Measurements from ENCODE around the gene KIAA1614. TPM values are rescaled to one million over a fixed set of nuclear protein-coding genes. Genes with fewer than 3 reads are reported as not detected.

KIAA1614 gene
- polyA plus RNA-seq, 1 donor = 12.3 TPM

GRCh38 chr1:180924939-180925338 is 12.2 kb downstream of the KIAA1614 start:
- no peak for DNase-seq (ENCODE audit: low read depth)

GRCh38 chr1:180925471-180926051 is 12.9 kb downstream of the KIAA1614 start:
- DNase-seq (ENCODE audit: low read depth) = no peak

GRCh38 chr1:180926164-180926981 is 13.7 kb downstream of the KIAA1614 start:
- DNase-seq (ENCODE audit: low read depth) = peak; percentile 55

GRCh38 chr1:180927348-180927747 is 14.7 kb downstream of the KIAA1614 start:
- no peak for DNase-seq (ENCODE audit: low read depth)

- DNase-seq (ENCODE audit: low read depth) = no peak
These were observed 15.1 kb downstream of the KIAA1614 start for GRCh38 chr1:180927841-180928240.

- DNase-seq (ENCODE audit: low read depth) = no peak
These were observed 15.9 kb downstream of the KIAA1614 start for GRCh38 chr1:180928331-180929230.

- no peak for DNase-seq (ENCODE audit: low read depth)
These were observed 16.7 kb downstream of the KIAA1614 start for GRCh38 chr1:180929389-180929788.

- no peak for DNase-seq (ENCODE audit: low read depth)
These were observed 18.0 kb downstream of the KIAA1614 start for GRCh38 chr1:180930687-180931086.

- DNase-seq (ENCODE audit: low read depth) = no peak
These were observed 18.8 kb downstream of the KIAA1614 start for GRCh38 chr1:180931529-180931928.

- no peak for DNase-seq (ENCODE audit: low read depth)
These were observed 19.7 kb downstream of the KIAA1614 start for GRCh38 chr1:180932378-180932777.

GRCh38 chr1:180933141-180933540 is 20.4 kb downstream of the KIAA1614 start:
- DNase-seq (ENCODE audit: low read depth) = no peak

GRCh38 chr1:180934563-180934962 is 21.9 kb downstream of the KIAA1614 start:
- DNase-seq (ENCODE audit: low read depth) = no peak

GRCh38 chr1:180935326-180936109 is 22.8 kb downstream of the KIAA1614 start:
- DNase-seq (ENCODE audit: low read depth) = no peak

- DNase-seq (ENCODE audit: low read depth) = no peak
These were observed 23.7 kb downstream of the KIAA1614 start for GRCh38 chr1:180936110-180937011.

GRCh38 chr1:180937012-180937372 is 24.3 kb downstream of the KIAA1614 start:
- DNase-seq (ENCODE audit: low read depth) = no peak

GRCh38 chr1:180937624-180938225 is 25.0 kb downstream of the KIAA1614 start:
- no peak for DNase-seq (ENCODE audit: low read depth)

GRCh38 chr1:180939073-180939710 is 26.5 kb downstream of the KIAA1614 start:
- no peak for DNase-seq (ENCODE audit: low read depth)

GRCh38 chr1:180939711-180940103 is 27.0 kb downstream of the KIAA1614 start:
- no peak for DNase-seq (ENCODE audit: low read depth)

GRCh38 chr1:180940445-180940844 is 27.7 kb downstream of the KIAA1614 start:
- no peak for DNase-seq (ENCODE audit: low read depth)
